GM23338 (cell line): Measurements from ENCODE around the gene JCHAIN.

ENCODE experiments used
- EZH2 ChIP-seq: fragments of 200-600 bp; sonication (generic); IDR thresholded peaks from one replicate; pipeline ENCODE4 v1.8.0; 2017; ENCODE audit warnings: antibody characterized with exemption, mild to moderate bottlenecking, low read depth; ENCODE audit not compliant: unreplicated experiment
- EZH2phosphoT487 ChIP-seq: fragments of 200-600 bp; sonication (generic); IDR thresholded peaks from one replicate; pipeline ENCODE4 v1.8.1; 2018; ENCODE audit warnings: antibody characterized with exemption; ENCODE audit not compliant: unreplicated experiment
- POLR2AphosphoS5 ChIP-seq: IDR thresholded peaks from 2 replicates; pipeline ENCODE4 v1.6.1; 2016; ENCODE audit warnings: antibody characterized with exemption, low read depth
- TF ChIP-seq, protein P1 (sequence below), 2 experiments: fragments of 200-600 bp in 1 of 2; sonication (generic) in 1 of 2; conservative IDR thresholded peaks; 2 replicates each; pipeline versions ENCODE4 v1.5.1 to v1.6.1; 2016 to 2017; ENCODE audit warnings: antibody characterized with exemption in 2 of 2, low read depth in 2 of 2, mild to moderate bottlenecking in 2 of 2, moderate library complexity in 1 of 2

DNA sequence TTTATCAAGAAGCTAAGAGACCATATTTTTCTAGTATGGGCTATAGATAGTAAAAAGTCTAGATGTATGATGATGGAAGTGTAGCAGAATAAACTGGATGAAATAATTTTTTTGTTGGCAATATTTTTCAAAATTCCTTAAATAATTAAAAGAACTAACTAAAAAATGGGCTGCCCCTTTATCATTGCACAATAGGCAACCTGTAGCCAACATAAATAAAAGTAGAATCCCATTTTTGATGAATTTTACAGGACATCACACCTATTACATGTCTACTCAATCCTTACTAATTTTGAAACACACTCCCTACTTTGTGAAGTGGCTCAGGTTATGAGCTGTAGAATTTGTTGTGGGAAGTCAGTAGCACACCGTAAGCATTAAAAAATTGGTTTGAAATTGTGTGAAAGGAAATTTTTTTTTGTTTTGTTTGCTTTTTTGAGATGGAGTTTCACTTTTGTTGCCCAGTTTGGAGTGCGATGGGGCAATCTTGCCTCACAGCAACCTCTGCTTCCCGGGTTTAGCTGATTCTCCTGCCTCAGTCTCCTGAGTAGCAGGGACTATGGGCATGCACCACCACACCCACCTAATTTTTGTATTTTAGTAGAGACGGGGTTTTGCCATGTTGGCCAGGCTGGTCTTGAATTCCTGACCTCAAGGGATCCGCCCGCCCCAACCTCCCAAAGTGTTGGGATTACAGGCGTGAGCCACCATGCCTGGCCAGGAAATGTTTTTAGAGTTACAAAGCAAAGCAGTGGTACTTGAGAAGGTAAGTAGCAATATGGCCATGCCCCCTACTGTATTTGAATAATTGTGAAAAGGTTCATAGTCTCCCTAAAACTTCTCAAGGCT lies 46.5 kb upstream of the JCHAIN start:
- TF ChIP-seq, protein P1, sequence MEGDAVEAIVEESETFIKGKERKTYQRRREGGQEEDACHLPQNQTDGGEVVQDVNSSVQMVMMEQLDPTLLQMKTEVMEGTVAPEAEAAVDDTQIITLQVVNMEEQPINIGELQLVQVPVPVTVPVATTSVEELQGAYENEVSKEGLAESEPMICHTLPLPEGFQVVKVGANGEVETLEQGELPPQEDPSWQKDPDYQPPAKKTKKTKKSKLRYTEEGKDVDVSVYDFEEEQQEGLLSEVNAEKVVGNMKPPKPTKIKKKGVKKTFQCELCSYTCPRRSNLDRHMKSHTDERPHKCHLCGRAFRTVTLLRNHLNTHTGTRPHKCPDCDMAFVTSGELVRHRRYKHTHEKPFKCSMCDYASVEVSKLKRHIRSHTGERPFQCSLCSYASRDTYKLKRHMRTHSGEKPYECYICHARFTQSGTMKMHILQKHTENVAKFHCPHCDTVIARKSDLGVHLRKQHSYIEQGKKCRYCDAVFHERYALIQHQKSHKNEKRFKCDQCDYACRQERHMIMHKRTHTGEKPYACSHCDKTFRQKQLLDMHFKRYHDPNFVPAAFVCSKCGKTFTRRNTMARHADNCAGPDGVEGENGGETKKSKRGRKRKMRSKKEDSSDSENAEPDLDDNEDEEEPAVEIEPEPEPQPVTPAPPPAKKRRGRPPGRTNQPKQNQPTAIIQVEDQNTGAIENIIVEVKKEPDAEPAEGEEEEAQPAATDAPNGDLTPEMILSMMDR (conservative IDR thresholded peaks at IDR 0.05; ENCODE audit: low read depth in 2 of 2) = no peak
- TF ChIP-seq EZH2 = no peak
- no peak for TF ChIP-seq EZH2phosphoT487
- no peak for TF ChIP-seq POLR2AphosphoS5
